IPS-18c (cell line): ENCODE data around the gene RCAN1.

Experiments used
- H3K4me3 ChIP-seq: 2 replicates; pipeline ENCODE4 v1.7.0; 2013; ENCODE audit warnings: low read depth, mild to moderate bottlenecking, low read length, moderate library complexity; ENCODE audit not compliant: insufficient read depth
- H3K9me3 ChIP-seq: one replicate; pipeline ENCODE4 v1.6.1; 2013; ENCODE audit warnings: mild to moderate bottlenecking, low read length, moderate library complexity; ENCODE audit not compliant: control insufficient read depth, insufficient read depth

The RCAN1 gene

DNA sequence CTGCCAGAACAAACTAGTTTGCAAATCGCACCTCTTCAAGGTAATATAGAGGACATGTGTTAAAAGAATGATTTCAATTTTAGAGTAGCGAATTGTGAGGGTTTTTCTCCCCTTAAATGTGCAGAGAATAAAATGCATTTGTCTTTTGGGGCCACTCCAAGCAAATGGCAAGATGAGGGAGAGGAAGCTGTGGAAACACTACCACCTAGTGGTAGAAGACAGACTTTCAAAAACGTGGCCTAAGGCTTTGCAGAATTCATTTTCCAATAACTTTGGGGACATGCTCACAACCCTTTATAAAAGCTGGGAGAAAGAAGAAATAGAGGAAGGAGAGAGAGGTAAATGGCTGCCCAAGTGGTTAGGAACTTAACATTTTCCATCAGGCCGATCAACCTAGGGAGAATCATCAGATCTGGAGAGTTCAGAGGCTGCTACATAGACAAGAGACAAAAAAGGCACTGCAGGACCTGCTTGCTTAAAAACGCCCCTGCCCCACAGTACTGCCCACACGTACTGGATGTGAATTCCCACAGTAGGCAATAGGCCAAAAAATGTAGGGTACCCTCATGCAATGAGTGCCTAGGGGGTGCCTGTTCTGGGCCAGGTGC lies 15.7 kb upstream of the RCAN1 start:
- H3K4me3 ChIP-seq, result no peak overlapping the region
- peaks cover 2% of the 10 kb centered on the region for H3K9me3 ChIP-seq

DNA sequence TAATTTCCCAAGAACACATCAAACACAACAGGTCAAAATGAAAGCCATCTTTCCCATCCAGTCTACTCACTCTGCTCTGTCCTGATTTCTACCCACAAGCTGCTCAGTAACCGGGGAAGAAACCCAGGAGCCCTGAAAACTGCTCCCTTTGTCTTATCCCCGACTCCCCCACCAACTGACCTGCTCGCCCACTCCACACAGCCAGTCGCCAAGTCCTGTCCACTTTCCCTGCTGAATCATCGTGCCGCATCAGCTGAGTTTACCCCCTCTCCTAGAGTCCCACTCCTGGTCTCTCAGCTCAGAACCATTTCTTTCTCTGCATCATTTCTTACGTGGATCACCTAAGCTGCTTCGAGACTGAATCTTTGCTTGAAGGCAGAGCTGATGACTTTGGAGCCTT lies 11.2 kb upstream of the RCAN1 start:
- Histone ChIP-seq H3K9me3 (no peaks in the 10 kb centered on the region), H3K4me3 (no peak overlapping the region)

DNA sequence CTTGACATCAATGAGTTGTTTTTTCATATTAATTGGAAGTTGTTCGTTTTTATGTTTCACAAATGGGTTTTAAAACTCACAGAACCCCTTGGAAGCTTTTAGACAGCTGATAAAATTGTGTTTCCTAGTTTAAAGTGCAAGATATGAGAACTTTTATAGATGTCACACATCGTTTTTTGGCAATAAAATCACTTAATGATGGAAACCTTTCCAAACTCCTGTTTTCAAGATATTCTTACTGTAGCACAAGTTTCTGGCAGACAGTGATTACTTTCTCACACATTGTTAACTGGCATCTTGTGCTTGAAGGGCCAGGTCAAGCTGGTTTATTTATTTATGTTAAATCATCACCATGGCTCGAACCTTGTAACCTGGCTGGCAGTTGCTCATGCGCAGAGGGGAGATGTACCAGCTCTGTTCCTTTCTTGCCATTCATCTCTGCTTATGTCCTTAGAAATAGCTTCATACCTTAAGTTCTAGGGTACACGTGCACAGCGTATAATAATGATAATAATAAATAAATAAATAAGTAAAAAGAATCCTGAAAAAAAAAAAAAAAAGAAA lies 10.2 kb upstream of the RCAN1 start:
- H3K4me3 ChIP-seq, result no peak overlapping the region
- H3K9me3 ChIP-seq, result no peaks in the 10 kb centered on the region

DNA sequence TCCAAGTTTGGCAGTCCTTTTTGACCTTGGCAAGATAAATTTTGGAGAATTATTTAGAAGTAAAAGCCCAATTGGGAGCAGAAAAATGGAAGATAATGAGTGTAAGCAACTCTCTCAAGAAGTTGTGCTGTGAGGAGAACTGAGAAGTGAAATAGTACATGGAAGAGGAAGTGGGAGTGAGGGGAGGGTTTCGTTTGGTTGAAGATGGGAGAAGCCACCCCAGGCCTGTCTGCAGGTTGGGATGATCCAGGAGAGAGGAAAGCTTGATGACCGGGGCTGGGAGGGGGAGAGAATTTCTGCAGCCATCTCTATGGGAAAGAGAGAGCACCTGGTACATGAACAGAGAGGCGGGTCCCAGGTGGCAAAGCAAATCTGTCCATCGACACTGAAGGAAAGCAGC lies 8.6 kb upstream of the RCAN1 start:
- Histone ChIP-seq H3K9me3 (no peaks in the 10 kb centered on the region), H3K4me3 (no peak overlapping the region)

DNA sequence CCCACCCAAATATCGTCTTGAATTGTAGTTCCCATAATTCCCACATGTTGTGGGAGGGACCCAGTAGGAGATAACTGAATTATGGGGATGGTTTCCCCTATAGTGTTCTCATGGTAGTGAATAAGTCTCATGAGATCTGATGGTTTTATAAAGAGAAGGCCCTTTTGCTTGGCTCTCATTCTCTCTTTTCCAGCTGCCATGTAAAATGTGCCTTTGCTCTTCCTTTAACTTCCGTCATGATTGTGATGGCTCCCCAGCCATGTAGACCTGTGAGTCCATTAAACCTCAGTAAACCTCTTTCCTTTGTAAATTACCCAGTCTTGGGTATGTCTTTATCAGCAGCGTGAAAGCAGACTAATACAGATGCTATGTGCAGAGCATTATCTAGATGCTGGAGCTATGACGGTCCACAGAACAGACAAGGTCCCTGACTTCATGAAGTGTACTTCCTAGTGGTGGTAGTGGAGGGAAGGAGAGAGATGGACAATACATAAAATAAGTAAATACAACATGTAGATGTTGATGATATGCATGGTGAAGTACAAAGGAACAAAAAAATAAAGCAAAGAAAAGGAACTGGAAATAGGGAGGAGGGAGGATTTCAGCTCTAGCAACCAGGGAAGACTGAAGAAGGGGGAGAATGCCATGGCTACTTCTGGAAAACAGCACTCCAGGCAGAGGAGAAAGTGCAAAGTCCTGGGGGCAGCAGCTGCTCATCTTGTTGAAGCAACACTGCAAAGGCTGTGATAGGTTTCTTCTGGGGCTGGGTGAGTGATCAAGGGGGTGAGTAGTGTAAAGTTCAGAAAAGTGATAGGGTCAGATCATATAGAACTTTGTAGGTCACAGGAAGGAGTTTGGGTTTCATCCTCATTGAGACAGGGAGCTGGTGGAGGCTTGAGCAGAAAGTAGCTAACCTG lies 6.8 kb upstream of the RCAN1 start:
- no peak overlapping the region for H3K4me3 ChIP-seq
- H3K9me3 ChIP-seq, result no peaks in the 10 kb centered on the region

DNA sequence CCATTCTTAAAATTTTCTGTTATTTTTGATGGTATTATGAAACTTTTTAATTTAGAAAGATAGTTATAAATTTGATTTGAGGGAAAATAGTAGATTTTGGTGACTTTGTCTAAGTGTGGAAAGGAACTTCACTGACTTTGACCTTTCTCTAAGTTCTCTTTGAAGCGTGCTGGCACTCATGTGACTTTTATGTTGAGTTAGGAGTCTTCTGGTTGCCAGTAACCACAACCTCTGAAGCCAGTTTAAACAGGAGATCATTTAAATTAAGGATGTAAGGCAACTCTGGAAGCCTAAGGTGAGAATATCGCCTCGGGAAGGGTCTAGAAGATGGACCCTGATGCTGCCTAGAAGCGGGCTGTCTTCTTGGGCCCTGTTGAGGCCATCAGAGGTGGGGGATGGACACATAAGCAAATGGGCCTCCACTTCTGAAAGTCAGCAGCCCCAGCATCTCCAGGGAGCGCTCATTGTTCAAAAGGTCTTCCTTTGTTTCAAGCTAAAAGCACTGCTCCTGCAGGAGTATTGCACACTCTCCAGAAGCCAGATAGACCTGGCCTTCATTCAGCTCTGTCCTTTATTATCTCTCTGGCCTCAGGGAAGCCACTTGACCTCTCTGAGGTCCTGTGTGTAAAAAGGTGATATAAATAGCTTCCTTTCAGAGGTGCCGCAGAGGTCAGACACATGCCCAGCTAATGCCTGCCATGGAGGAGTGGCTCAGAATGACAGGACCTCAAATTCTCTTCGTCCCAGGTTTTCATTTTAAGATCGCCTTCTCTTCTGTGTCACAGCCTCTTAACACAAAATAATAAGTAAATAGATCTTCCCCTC lies 5.1 kb upstream of the RCAN1 start:
- Histone ChIP-seq H3K9me3 (no peaks in the 10 kb centered on the region), H3K4me3 (no peak overlapping the region)

DNA sequence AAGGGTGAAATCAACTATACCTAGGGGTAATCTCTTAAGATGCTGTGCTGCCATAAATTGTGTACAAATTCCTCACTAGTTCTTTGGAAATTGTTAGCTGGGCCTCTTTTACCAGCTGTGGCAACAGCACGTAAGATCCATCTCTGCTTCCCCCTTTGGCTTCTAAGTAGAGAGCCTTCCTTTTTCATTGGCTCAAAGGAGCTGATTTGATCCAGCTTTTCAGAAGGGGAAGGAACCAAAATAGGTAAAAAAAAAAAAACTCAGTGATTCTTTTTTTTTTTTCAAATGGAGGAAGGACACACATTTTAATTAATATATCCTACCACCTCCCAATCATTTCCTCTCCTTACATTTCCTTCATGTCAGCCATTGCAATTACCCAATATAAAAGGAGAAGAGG lies 4.0 kb upstream of the RCAN1 start:
- H3K9me3 ChIP-seq, result no peaks in the 10 kb centered on the region
- no peak overlapping the region for H3K4me3 ChIP-seq

DNA sequence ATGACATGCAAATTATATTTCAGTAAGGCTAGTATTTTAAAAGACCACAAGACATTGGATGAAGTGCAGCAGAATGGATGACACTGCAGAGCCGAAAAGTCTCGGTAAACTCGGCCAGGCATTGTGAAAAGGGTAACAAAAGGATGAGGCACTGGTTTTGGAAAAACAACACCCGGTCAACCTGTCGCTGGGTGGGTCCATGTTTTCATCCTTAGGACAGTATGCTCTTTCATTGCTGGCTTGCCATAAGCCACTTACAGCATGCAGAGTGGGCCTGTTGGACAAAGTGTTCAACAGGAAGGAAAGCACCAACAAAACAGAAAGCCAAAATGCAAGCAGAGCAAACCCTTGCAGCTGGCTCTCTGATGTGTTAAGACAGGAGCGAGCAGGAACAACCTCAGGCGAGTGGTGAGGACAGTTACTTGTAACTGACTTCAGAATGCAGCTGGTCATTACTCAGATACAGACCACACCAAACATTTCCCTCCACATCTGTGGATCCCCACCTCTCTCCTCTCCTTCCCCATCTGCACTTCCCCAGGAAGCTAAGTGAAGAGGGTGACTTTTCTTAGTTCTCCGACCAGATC lies 2.9 kb upstream of the RCAN1 start:
- H3K9me3 ChIP-seq, result no peaks in the 10 kb centered on the region
- no peak overlapping the region for H3K4me3 ChIP-seq

DNA sequence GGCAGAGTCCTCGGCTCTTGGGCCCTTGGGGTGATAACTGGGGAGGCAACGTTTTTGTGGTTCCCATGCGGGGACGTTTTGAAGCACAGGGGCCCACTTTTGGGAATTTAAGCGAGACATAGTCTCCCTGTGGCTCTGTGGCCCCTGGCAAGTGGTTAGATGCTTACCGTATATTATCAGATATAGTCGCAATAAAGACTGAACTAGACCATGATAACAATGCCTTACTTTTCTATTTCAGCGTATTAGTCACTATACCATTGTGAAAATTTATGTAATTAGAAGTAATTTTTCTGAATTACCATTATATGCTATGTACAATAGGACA lies 538 bp upstream of the RCAN1 start:
- Histone ChIP-seq H3K4me3 (peak overlapping the region; percentile 56; the same call in 1 of the 2 replicates), H3K9me3 (no peaks in the 10 kb centered on the region)

DNA sequence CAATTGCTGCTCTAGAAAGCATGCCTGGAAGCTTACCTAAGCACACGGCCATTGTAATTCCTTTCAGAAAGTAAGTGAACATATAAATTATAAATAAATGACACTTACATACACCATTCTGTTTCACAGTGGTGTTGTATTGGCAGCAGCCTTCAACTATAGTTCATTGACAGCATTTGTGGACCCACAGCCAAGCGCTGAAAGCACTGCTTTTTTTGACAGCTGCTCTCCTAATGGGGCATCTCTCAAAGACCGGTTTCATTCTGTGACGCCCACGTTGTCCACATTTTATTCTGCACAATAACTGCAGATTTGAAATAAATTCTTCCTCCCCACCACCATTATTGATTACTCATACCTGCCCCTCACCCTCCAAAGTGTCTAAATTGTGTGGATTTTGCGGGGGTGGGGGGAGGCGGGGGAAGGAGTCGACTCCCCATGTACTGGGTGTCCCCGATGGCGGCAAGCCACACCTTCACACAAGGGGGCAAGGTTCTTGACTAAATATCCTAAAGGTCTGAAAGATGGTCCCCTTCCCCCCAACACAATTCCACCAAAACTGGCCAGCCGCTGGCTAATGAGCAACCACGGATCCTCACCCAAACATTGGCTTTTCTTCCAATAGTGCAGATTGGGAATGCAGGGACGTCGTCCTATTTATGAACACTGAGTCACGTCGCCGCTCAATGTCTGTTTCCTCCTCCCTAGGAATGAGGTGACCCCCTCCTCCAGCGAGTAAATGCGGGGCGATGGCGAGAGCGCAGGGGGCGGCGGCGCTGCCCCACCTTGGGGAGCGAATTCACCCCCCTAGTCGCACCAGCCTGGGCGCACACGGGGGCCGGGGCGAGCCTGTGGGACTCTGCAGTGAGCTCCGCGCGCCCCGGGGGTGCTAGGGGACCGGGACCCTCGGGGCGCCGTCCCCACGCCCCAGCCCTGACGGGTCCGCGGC lies 960 bp downstream of the RCAN1 start:
- no peaks in the 10 kb centered on the region for H3K9me3 ChIP-seq

DNA sequence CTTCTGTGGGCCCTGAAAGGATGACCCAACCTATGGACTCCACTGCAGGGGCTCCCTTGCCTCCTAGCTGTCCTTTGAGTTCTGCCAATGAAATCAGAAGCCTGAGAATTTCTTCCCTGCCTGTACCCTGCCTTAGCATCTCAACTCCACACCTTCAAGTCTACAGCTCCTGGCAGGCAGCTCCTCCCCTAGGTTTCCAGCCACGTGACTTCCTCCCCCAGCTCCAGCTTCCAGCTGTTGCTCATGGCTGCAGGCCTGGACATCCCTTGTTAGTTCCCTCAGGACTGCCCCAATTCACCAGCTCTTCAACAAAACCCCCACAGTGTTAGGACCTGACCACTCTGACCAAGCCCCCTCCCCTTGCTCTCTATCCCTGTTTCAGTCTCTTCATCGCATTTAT lies 2.4 kb downstream of the RCAN1 start:
- H3K4me3 ChIP-seq, result no peak overlapping the region

More for the DNA sequence above, 960 bp downstream of the RCAN1 start:
- H3K4me3 ChIP-seq, result peak overlapping the region; percentile 56

DNA sequence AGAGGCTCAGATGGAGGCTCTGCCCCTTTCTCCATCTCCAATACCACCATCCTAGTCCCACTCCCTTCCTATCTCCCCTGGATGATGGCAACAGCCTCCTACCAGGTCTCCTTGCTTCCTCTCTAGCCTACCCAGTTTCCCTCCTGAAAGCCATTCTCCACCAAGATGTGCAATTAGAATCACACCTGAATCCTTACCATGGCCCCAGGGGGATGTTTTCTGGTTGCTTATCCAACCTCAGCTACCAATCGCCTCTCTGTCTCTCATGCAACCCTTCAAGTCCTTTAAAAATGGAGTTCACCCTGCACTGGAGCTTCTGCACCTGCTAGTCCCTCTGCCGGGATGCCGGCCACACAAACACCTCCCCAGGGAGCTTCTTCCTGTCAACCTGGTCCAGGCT lies 2.9 kb downstream of the RCAN1 start:
- H3K4me3 ChIP-seq, result no peak overlapping the region
- H3K9me3 ChIP-seq, result no peaks in the 10 kb centered on the region

More for the DNA sequence above, 2.4 kb downstream of the RCAN1 start:
- no peaks in the 10 kb centered on the region for H3K9me3 ChIP-seq

DNA sequence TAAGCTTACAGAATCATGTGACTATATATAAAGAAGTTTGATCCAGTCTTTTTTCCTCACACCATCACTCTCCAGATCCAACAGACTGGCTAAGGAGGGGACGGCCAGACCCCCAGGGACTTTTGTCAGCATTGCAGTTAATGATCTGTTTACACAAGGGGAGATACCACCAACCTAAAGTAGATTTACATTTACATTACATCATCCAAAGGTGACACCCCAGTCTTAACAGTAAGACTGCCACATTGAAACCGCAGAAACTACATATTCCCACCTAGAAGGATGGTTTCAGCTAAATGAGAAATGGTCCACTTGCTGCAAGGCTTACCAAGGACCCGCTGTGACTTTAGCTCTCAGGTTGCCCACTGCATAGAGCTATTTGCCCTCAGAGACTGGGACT lies 3.4 kb downstream of the RCAN1 start:
- H3K9me3 ChIP-seq, result no peaks in the 10 kb centered on the region
- H3K4me3 ChIP-seq, result no peak overlapping the region

DNA sequence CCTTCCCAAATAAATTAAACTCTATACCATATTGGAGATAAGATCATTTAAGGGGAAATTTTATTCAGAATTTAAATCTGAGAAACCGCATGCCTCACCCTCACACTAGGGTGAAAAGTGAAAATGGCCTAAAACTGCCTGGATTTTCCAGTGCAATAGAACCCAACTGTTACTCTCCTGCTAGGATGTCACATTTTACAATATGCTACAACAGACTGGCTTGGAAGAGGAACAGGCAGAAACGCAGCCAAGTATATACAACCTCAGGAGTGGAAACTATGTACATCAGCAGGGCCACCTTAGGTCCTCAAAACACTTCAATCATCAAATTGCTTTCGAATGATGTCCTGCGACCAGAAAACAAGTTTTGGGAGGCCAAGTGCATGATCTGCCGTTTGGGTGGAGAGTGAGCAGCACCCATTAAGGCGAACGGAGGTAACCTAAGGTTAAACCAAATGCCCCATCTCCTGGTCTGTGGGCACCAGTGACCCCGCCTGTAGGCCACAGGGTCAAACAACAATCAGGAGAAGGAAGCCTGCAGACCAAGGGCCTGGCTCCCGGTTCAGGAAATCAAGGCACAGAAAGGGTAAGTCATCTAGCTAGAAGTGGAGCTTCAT lies 4.9 kb downstream of the RCAN1 start:
- H3K4me3 ChIP-seq, result no peak overlapping the region
- H3K9me3 ChIP-seq, result no peaks in the 10 kb centered on the region

DNA sequence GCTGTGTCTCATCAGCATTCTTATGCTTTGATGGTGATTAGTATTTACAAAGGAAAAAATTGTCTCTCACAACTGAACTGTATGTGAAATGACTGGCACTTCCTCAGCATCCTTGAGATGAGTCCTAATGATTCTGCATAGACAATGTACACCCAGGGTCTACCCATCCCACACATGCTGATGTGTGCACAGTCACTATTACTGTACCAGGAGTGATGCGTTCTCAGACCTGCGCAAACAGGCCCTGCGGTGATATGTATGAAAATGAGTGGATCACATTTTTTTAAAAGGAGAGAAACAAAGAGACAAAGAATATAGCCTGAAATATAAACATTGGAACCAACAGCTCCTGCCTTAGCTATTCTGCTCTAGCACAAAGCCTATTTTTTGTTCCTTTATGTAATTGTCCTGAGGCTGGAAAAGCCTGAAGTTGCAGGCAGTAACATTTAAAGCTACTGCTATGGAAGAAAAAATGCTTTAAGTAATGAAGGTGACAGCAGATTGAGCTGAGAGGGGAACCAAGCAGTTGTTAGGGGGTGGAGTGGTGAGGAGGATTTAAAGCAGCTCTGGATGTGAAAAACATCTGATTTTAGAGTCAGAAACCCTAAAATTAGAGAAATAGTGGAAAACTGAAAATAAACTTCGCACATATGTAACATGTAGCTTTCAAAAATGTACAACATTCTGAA lies 5.5 kb downstream of the RCAN1 start:
- H3K4me3 ChIP-seq, result no peak overlapping the region
- no peaks in the 10 kb centered on the region for H3K9me3 ChIP-seq
